Activated CD8-positive, alpha-beta memory T cell treated with anti-CD3 and anti-CD28 coated beads for 48 hours (primary cell): ENCODE data around the gene MLH1.

Experiments used
- DNase-seq, 3 experiments: peaks; one replicate each; pipeline ENCODE4 v3.0.0-alpha.2; 2020; ENCODE audit warnings: low read depth in 2 of 3, low spot score in 2 of 3

MLH1 gene

DNA sequence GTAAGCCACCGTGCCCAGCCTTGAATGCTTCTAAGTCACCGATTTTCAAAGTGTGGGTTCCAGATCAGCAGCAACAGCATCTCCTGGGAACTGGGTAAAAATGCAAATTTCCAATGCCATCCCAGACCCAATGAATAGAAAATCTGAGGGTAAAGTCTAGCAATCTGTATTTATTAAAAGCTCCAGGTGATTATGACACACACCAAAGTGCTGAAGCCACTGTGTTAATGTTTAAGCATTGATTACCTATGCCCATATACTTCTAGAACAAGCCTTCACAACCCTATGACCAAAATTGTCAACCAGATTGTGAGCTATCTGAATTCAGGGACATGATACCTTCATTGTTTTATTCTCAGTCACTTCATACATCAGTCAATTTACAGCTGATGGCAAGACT is 94.6 kb downstream of the MLH1 start:
- DNase-seq: no peak

- no peak for DNase-seq
These were observed 99.2 kb downstream of the MLH1 start for GRCh38 chr3:37092484-37092883.

GRCh38 chr3:37093481-37093880 is 100.2 kb downstream of the MLH1 start:
- DNase-seq: no peak

DNA sequence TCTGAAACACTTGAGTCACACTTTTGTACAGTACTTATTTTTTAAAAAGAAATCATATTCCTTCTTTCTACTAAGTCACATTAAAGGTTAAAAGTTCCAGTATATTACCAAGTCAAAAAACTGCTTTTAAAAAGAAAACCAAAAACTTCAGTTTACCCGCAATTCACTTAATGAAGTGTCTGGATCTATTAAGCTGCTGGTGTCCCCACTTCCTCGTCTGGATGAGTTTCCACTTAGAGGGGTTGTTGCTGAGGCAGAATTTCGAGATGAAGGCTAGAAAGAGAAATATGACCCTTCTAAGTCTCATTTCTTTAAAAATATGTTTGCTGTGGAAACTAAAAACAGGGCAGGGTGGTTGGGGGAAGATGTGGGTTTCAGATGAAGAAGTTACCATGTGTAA is 101.3 kb downstream of the MLH1 start:
- no peak for DNase-seq

GRCh38 chr3:37096288-37096687 is 103.0 kb downstream of the MLH1 start:
- DNase-seq: no peak

DNA sequence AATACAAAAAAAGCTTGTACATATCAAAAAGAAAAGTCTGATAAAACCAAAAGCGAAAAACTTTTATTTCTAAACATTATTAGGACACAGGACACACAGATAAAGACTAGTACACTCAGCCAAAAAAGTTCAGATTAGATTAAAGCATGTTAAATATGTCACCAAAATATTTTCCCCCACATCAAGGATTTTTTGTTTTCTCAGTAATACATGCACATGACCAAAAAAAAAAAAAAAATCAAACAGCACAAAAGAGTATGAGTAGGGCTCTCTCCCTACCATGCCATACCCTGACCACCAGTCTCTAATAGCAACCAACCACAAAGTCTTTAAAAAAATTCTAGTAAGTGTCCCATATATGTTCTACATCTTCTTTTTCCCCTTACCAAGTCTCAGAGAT is 103.7 kb downstream of the MLH1 start:
- DNase-seq: no peak

DNA sequence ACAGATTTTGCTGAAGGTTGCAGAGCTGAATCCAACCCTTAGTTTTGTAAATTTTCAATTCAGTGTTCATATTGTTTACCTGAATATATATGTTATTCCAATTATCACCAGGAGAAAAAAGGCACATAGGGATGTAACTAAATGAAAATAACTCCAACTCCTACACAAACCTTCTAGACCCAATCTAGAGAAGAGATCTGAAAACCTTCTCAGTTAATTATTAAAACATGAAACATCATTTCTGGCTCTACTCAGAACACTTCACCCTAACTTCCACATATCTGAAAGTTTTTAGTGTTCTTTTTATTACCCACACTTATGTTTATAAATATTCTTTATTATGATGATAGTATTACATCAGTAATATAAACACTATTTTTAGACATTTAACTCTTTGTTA is 104.5 kb downstream of the MLH1 start:
- no peak for DNase-seq

DNA sequence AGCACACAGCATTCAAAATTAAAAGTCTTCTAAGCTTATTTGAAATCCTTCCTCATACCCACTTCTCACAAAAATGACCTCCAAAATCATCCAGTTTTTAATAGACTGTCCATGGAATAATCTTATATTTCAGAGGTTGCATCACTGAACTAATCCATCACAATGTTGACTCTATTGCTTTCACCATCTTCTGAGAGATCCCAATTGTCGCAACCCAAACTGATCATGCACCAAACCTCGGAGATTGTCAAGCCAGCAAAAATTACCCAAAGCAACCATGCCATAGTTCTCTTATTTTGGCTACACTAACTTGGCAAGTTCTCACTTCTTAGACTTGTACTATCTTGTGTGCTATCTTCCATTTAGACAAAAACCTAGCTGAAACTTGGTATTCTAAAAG is 105.6 kb downstream of the MLH1 start:
- DNase-seq: no peak

GRCh38 chr3:37099469-37099868 is 106.2 kb downstream of the MLH1 start:
- no peak for DNase-seq

DNA sequence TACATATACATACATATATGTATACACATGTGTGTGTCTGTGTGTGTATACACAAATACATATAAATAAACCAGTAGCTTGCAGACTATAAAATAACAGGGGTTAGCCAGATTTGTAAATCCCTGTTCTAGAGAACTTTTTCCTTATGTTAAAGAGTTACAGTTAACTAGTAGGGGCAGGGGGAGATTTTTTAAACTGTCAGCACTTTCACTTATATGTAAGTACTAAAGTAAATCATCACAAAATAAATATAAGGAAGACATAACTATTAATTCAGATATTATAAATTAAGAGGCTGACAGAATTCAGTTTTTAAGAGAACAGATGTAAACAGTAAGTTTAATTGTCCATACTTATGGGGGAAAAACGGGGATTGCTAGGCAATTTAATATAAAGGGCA is 107.1 kb downstream of the MLH1 start:
- DNase-seq: no peak
